Transverse colon (tissue), 3 donors: ENCODE measurements around the gene TMTC1.

Source experiments
- EP300 ChIP-seq: sonication (generic); formaldehyde crosslinking; IDR thresholded peaks from one replicate; pipeline ENCODE4 v1.6.1; 2017; ENCODE audit warnings: antibody characterized with exemption, low read depth
- POLR2A ChIP-seq: fragments of 450-650 bp; IDR thresholded peaks from one replicate; pipeline ENCODE4 v1.6.1; 2016; ENCODE audit warnings: antibody characterized with exemption, mild to moderate bottlenecking, moderate library complexity
- TF ChIP-seq, protein P1 (sequence below), 5 experiments: fragments of 200-600 bp in 3 of 5; fragments of 450-650 bp in 2 of 5; sonication (generic) in 3 of 5; IDR thresholded peaks; 1 replicate in 2 of 5; 2 replicates in 3 of 5; pipeline ENCODE4 v1.5.1; 2016 to 2017; ENCODE audit warnings: antibody characterized with exemption in 5 of 5, inconsistent platforms in 3 of 5, mild to moderate bottlenecking in 2 of 5, moderate library complexity in 1 of 5

DNA sequence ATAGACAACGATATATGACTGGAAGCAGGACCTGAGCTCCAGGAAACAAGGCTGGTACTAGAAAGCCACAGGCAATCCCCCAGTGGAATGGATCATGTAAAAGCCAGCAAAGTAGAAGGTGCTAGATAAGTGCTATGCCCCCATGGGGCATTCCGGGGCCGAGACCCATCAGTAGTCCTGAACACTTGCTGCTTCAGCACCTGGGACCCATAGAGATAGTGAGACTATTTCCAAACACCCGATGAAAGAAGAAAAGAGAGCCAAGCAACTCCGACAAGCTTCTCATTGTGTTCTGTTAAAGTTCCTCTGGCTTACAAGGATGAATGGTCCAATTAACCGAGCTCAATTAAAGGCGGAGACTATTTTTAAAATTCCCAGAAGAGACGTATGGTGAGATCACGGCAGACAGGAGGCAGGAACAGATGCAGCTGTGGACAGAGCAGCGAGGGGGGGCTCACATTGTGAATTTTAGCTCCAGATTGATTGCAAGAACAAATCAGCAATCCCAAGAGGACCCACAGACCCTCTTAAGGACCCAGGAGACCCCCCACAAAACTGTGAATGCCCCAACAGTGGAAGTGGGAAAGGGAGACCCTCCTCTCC lies 143.7 kb downstream of the TMTC1 start:
- no peak for TF ChIP-seq POLR2A
- TF ChIP-seq, protein P1, sequence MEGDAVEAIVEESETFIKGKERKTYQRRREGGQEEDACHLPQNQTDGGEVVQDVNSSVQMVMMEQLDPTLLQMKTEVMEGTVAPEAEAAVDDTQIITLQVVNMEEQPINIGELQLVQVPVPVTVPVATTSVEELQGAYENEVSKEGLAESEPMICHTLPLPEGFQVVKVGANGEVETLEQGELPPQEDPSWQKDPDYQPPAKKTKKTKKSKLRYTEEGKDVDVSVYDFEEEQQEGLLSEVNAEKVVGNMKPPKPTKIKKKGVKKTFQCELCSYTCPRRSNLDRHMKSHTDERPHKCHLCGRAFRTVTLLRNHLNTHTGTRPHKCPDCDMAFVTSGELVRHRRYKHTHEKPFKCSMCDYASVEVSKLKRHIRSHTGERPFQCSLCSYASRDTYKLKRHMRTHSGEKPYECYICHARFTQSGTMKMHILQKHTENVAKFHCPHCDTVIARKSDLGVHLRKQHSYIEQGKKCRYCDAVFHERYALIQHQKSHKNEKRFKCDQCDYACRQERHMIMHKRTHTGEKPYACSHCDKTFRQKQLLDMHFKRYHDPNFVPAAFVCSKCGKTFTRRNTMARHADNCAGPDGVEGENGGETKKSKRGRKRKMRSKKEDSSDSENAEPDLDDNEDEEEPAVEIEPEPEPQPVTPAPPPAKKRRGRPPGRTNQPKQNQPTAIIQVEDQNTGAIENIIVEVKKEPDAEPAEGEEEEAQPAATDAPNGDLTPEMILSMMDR (IDR thresholded peaks at IDR 0.05), result no peak
- TF ChIP-seq EP300, result no peak
